Body of pancreas (tissue), 4 donors: ENCODE results near the gene UFC1. TPM values are rescaled to one million over a fixed set of nuclear protein-coding genes. Genes with fewer than 3 reads are reported as not detected.
A peak's percentile ranks its signal among the peaks of the same experiment; 100 is the strongest.

Experiments
- ATAC-seq: fragments of 150-250 bp; one replicate; pipeline ENCODE4 v1.9.1; 2016
- DNase-seq, 4 donors: peaks; one replicate each; pipeline ENCODE4 v3.0.0-alpha.2; 2019
- H3K27ac ChIP-seq, 4 donors: fragments of 200-600 bp; sonication (generic); 1 replicate in 3 of 4; 2 replicates in 1 of 4; pipeline versions ENCODE4 v1.5.1 to v1.6.1; 2016 to 2019; ENCODE audit warnings: mild to moderate bottlenecking in 1 of 4, mixed read lengths in 1 of 4, moderate library complexity in 1 of 4
- H3K27me3 ChIP-seq, 2 donors: fragments of 200-600 bp; sonication (generic); one replicate each; pipeline ENCODE4 v1.6.0; 2016; ENCODE audit warnings: mild to moderate bottlenecking in 1 of 2
- H3K36me3 ChIP-seq, 2 donors: fragments of 200-600 bp; sonication (generic); replicated peaks in 1 of 2; 2 replicates each; pipeline ENCODE4 v1.5.1; 2016; ENCODE audit warnings: low read depth in 2 of 2; ENCODE audit not compliant: insufficient read depth in 1 of 2
- H3K4me1 ChIP-seq: fragments of 200-600 bp; sonication (generic); one replicate; pipeline ENCODE4 v1.6.0; 2016
- H3K4me3 ChIP-seq, 2 donors: fragments of 200-600 bp; sonication (generic); 1 replicate in 1 of 2; 2 replicates in 1 of 2; pipeline ENCODE4 v1.5.1; 2016 to 2019
- H3K9me3 ChIP-seq, 3 donors: fragments of 200-600 bp; sonication (generic); 1 replicate in 2 of 3; 2 replicates in 1 of 3; pipeline ENCODE4 v1.5.1; 2016
- CTCF ChIP-seq, 7 experiments: fragments of 450-650 bp in 4 of 7; fragments of 200-600 bp in 3 of 7; sonication (generic) in 3 of 7; IDR thresholded peaks; one replicate each; pipeline ENCODE4 v1.5.1; 2016 to 2019; ENCODE audit warnings: antibody characterized with exemption in 7 of 7
- POLR2A ChIP-seq, 3 donors: fragments of 450-650 bp; IDR thresholded peaks; one replicate each; pipeline ENCODE4 v1.6.1; 2016; ENCODE audit warnings: antibody characterized with exemption in 3 of 3, mild to moderate bottlenecking in 2 of 3
- WGBS, 2 donors: methylation state at CpG; one replicate each; pipeline ENCODE4 v1.1.5; 2017; 5-methylcytosine and 5-hydroxymethylcytosine counted together
- intact Hi-C: fragments of 100-400 bp; cut with DNase I; formaldehyde crosslinking; loops from one replicate; pipeline ENCODE4 v1.15.1; 2023
- total RNA-seq, 2 donors: library from RNA; depleted of rRNA; stranded (reverse); fragments of >200 nt; gene quantifications; one replicate each; pipeline ENCODE4 v1.1.0, GENCODE V29; 2016

Gene UFC1
- total RNA-seq, 2 donors from 2014 or later, result 33.6 to 48.8 TPM

GRCh38 chr1:161199506-161200139 is 45.8 kb downstream of the UFC1 start:
- H3K36me3 ChIP-seq, result peaks cover 0 to 4% of the 10 kb centered on the region in 2 donors
- no peaks in the 10 kb centered on the region for H3K9me3 ChIP-seq
- WGBS, 2 donors, result 64 to 77% methylated on average over 5 of the region's 5 CpGs
- TF ChIP-seq POLR2A (IDR thresholded peaks at IDR 0.05) (no peak), CTCF (IDR thresholded peaks at IDR 0.05) (no peak)
- peak overlapping the region; percentile 24 to 96 (median 92) for H3K27ac ChIP-seq
- DNase-seq (no peak), ATAC-seq (no peak)
- intact Hi-C loops, result no loop called here
- H3K4me1 ChIP-seq, result peaks cover 31% of the 10 kb centered on the region
- H3K27me3 ChIP-seq, result no peaks in the 10 kb centered on the region
- H3K4me3 ChIP-seq, result no peak overlapping the region

GRCh38 chr1:161200421-161200991 is 46.7 kb downstream of the UFC1 start:
- ATAC-seq (no peak), DNase-seq (no peak)
- intact Hi-C loops, result no loop called here
- no peaks in the 10 kb centered on the region for H3K9me3 ChIP-seq
- no peak overlapping the region for H3K4me3 ChIP-seq
- H3K27ac ChIP-seq, result peak overlapping the region; percentile 88 to 96 (median 92)
- WGBS, 2 donors, result 69 to 76% methylated on average over 5 of the region's 5 CpGs
- no peaks in the 10 kb centered on the region for H3K27me3 ChIP-seq
- no peak for TF ChIP-seq CTCF (IDR thresholded peaks at IDR 0.05)
- H3K36me3 ChIP-seq, result peaks cover 0 to 4% of the 10 kb centered on the region in 2 donors
- H3K4me1 ChIP-seq, result peaks cover 32% of the 10 kb centered on the region

- peaks cover 32% of the 10 kb centered on the region for H3K4me1 ChIP-seq
- no peaks in the 10 kb centered on the region for H3K27me3 ChIP-seq
- H3K27ac ChIP-seq, result peak overlapping the region; percentile 88 to 96 (median 92)
- H3K36me3 ChIP-seq, result peaks cover 0 to 4% of the 10 kb centered on the region in 2 donors
- H3K9me3 ChIP-seq, result no peaks in the 10 kb centered on the region
- intact Hi-C loops, result no loop called here
- H3K4me3 ChIP-seq, result no peak overlapping the region
- 72 to 77% methylated on average over 13 of the region's 13 CpGs for WGBS, 2 donors
- TF ChIP-seq POLR2A (IDR thresholded peaks at IDR 0.05) (peak in 1 of 3 donors; percentile 4), CTCF (IDR thresholded peaks at IDR 0.05) (no peak)
- DNase-seq (peak in 3 of 4 donors; percentile 26 to 55 (median 53)), ATAC-seq (peak; percentile 2)
Observed at GRCh38 chr1:161200992-161201835, 47.4 kb downstream of the UFC1 start.

GRCh38 chr1:161201836-161202712 is 48.3 kb downstream of the UFC1 start, which contains the start of gene NDUFS2:
Gene NDUFS2 (plus strand): TSS chr1:161202367. CDS start chr1:161202386, 19 bp downstream.
- TF ChIP-seq CTCF (IDR thresholded peaks at IDR 0.05) (no peak), POLR2A (IDR thresholded peaks at IDR 0.05) (peak; percentile 51 to 88 (median 85))
- peak within 1 kb of the TSS; percentile 88 to 96 (median 92) for H3K27ac ChIP-seq
- no peaks in the 10 kb centered on the region for H3K9me3 ChIP-seq
- H3K4me3 ChIP-seq, result peak within 1 kb of the TSS; percentile 64 to 66
- peaks cover 0 to 12% of the 10 kb centered on the region in 2 donors for H3K36me3 ChIP-seq
- no peaks in the 10 kb centered on the region for H3K27me3 ChIP-seq
- intact Hi-C loops, result no loop called here
- DNase-seq, result peak; percentile 98 to 99 (median 99)
- peaks cover 32% of the 10 kb centered on the region for H3K4me1 ChIP-seq
- ATAC-seq, result peak; percentile 96
- 2 to 4% methylated on average over 23 to 52 of the region's 53 CpGs for WGBS, 2 donors
